Gastrocnemius medialis (tissue), 4 donors: ENCODE data around the gene ASTN2. TPM values are rescaled to one million over a fixed set of nuclear protein-coding genes. Genes with fewer than 3 reads are reported as not detected.

ENCODE experiments used
- ATAC-seq, 2 donors: fragments of 150-250 bp; one replicate each; pipeline ENCODE4 v1.9.1; 2016
- DNase-seq, 2 donors: peaks; one replicate each; pipeline ENCODE4 v3.0.0-alpha.2; 2019
- H3K27ac ChIP-seq, 4 donors: fragments of 200-600 bp; sonication (generic); 1 replicate in 1 of 4; 2 replicates in 3 of 4; pipeline ENCODE4 v1.5.1; 2016 to 2018; ENCODE audit warnings: mild to moderate bottlenecking in 2 of 4, moderate library complexity in 1 of 4
- H3K27me3 ChIP-seq, 3 donors: fragments of 200-600 bp; sonication (generic) in 2 of 3; 1 replicate in 1 of 3; 2 replicates in 2 of 3; pipeline versions ENCODE4 v1.5.1 to v1.6.0; 2016 to 2019; ENCODE audit warnings: mild to moderate bottlenecking in 1 of 3, moderate library complexity in 1 of 3
- H3K36me3 ChIP-seq, 2 donors: fragments of 200-600 bp; sonication (generic) in 1 of 2; one replicate each; pipeline ENCODE4 v1.5.1; 2017 to 2018
- H3K4me1 ChIP-seq, 2 donors: fragments of 200-600 bp; sonication (generic) in 1 of 2; one replicate each; pipeline ENCODE4 v1.5.1; 2016 to 2017; ENCODE audit warnings: mild to moderate bottlenecking in 2 of 2
- H3K4me3 ChIP-seq, 4 donors: fragments of 200-600 bp; sonication (generic) in 3 of 4; 1 replicate in 1 of 4; 2 replicates in 3 of 4; pipeline ENCODE4 v1.5.1; 2016 to 2019; ENCODE audit warnings: mild to moderate bottlenecking in 2 of 4
- H3K9me3 ChIP-seq, 3 donors: fragments of 200-600 bp; sonication (generic) in 2 of 3; 1 replicate in 1 of 3; 2 replicates in 2 of 3; pipeline ENCODE4 v1.5.1; 2016 to 2019
- POLR2A ChIP-seq, 2 donors: fragments of 450-650 bp; IDR thresholded peaks; one replicate each; pipeline ENCODE4 v1.6.1; 2017; ENCODE audit warnings: antibody characterized with exemption in 2 of 2, mild to moderate bottlenecking in 2 of 2, moderate library complexity in 2 of 2
- in situ Hi-C, 4 donors: fragments of 200-750 bp; cut with MboI; loops; one replicate each; pipeline versions ENCODE4 v1.15.0 to v1.8.0; 2017; ENCODE audit warnings: low sequenced_read_pairs in 4 of 4
- intact Hi-C: fragments of 100-400 bp; cut with DNase I; formaldehyde crosslinking; loops from one replicate; pipeline ENCODE4 v1.15.1; 2023; ENCODE audit warnings: low total_unique reads
- total RNA-seq, 4 donors: library from RNA; depleted of rRNA; stranded (reverse); fragments of >200 nt; gene quantifications; one replicate each; pipeline versions ENCODE4 v1.1.0 to v1.2.3, GENCODE V29; 2016
- TF ChIP-seq, protein P1 (sequence below), 5 experiments: fragments of 450-650 bp in 3 of 5; fragments of 200-600 bp in 2 of 5; sonication (generic) in 2 of 5; IDR thresholded peaks in 4 of 5; conservative IDR thresholded peaks in 1 of 5; 1 replicate in 4 of 5; 2 replicates in 1 of 5; pipeline ENCODE4 v1.5.1; 2016 to 2019; ENCODE audit warnings: antibody characterized with exemption in 5 of 5, mild to moderate bottlenecking in 3 of 5, moderate library complexity in 3 of 5

The ASTN2 gene
- total RNA-seq, 4 donors from 2014 or later, result 2.5 to 4.6 (median 3.7) TPM

DNA sequence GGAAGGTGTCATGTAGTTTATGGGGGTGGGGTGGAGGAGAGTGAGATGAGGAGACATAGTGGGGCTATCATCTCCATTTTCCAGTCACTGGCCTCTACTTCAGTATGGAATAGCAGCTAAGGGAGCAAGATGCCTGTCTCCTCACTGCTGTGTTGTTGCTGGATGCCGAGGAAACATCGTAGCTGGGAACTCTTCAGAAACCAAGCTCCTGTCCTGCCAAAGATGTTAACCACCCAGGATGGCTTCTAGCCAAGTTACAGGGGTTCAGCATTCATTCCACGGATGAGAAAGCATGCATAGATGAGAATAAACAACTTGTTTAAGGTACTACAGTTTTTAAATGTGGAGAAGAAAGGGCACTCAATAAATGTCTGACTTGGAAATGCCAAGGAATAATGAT is 226.5 kb downstream of the ASTN2 start:
- no peaks in the 10 kb centered on the region for H3K9me3 ChIP-seq
- TF ChIP-seq, protein P1, sequence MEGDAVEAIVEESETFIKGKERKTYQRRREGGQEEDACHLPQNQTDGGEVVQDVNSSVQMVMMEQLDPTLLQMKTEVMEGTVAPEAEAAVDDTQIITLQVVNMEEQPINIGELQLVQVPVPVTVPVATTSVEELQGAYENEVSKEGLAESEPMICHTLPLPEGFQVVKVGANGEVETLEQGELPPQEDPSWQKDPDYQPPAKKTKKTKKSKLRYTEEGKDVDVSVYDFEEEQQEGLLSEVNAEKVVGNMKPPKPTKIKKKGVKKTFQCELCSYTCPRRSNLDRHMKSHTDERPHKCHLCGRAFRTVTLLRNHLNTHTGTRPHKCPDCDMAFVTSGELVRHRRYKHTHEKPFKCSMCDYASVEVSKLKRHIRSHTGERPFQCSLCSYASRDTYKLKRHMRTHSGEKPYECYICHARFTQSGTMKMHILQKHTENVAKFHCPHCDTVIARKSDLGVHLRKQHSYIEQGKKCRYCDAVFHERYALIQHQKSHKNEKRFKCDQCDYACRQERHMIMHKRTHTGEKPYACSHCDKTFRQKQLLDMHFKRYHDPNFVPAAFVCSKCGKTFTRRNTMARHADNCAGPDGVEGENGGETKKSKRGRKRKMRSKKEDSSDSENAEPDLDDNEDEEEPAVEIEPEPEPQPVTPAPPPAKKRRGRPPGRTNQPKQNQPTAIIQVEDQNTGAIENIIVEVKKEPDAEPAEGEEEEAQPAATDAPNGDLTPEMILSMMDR (IDR thresholded peaks at IDR 0.05 in 4 of 5, conservative IDR thresholded peaks at IDR 0.05 in 1 of 5), result no peak
- TF ChIP-seq POLR2A (IDR thresholded peaks at IDR 0.05), result no peak
- in situ Hi-C loops, result loop anchor here in 1 of 4 donors (25.0 kb wide), 1 partner anchor 99 kb away; no protein-coding TSS in a partner anchor

DNA sequence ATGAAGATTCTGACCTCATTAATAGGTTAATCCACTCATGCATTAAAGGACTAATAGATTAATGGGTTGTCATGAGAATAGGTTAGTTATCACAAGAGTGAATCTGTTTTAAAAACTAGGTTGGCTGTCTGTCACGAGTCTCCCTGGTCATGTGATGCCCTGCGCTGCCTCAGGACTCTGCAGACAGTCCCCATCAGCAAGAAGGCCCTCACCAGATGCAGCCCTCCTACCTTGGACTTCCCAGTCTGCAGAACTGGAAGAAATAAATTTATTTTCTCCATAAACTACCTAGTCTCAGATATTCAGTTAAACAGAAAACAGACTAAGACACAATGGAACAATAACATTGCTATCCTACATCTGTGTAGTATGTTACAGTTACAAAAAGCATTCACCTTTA is 227.4 kb downstream of the ASTN2 start:
- Histone ChIP-seq H3K27me3 (no peaks in the 10 kb centered on the region), H3K4me1 (no peaks in the 10 kb centered on the region), H3K9me3 (no peaks in the 10 kb centered on the region), H3K27ac (no peak overlapping the region), H3K4me3 (no peak overlapping the region), H3K36me3 (no peaks in the 10 kb centered on the region)
- intact Hi-C loops (no loop called here), in situ Hi-C loops (loop anchor here in 1 of 4 donors (25.0 kb wide), 1 partner anchor 100 kb away; no protein-coding TSS in a partner anchor)
- no peak for TF ChIP-seq POLR2A (IDR thresholded peaks at IDR 0.05)
- TF ChIP-seq, protein P1 (IDR thresholded peaks at IDR 0.05 in 4 of 5, conservative IDR thresholded peaks at IDR 0.05 in 1 of 5), result no peak
- DNase-seq (no peak), ATAC-seq (no peak)

More for the DNA sequence above, 226.5 kb downstream of the ASTN2 start:
- Histone ChIP-seq H3K36me3 (no peaks in the 10 kb centered on the region), H3K27me3 (no peaks in the 10 kb centered on the region), H3K4me3 (no peak overlapping the region), H3K27ac (no peak overlapping the region), H3K4me1 (no peaks in the 10 kb centered on the region)
- intact Hi-C loops, result no loop called here
- DNase-seq, result no peak
- no peak for ATAC-seq

DNA sequence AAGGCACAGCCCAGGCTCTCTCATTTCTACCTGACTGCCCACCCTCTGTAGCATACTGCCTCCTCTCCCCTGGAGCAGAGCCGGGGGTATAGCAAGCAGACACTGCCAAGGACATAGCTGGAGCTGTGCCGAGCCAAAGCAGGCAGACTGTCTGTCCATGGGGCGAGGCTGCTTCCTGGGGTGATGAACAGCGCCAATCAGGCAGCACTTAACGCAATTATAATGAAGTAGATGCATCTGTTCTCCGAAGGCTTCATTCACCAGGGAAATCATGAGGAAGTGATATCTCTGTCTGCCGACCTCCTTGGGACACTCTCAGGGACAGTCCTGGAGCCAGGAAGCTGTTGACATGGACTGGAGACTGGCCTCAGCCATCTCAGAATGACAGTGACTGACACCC is 230.7 kb downstream of the ASTN2 start:
- no peak overlapping the region for H3K4me3 ChIP-seq
- TF ChIP-seq, protein P1 (IDR thresholded peaks at IDR 0.05 in 4 of 5, conservative IDR thresholded peaks at IDR 0.05 in 1 of 5), result no peak
- TF ChIP-seq POLR2A (IDR thresholded peaks at IDR 0.05), result no peak
- H3K4me1 ChIP-seq, result no peaks in the 10 kb centered on the region
- in situ Hi-C loops, result loop anchor here in 1 of 4 donors (25.0 kb wide), 1 partner anchor 103 kb away; no protein-coding TSS in a partner anchor
- no peak for DNase-seq
- H3K27me3 ChIP-seq, result no peaks in the 10 kb centered on the region
- ATAC-seq, result no peak
- intact Hi-C loops, result no loop called here
- no peaks in the 10 kb centered on the region for H3K9me3 ChIP-seq
- no peaks in the 10 kb centered on the region for H3K36me3 ChIP-seq
- H3K27ac ChIP-seq, result no peak overlapping the region

DNA sequence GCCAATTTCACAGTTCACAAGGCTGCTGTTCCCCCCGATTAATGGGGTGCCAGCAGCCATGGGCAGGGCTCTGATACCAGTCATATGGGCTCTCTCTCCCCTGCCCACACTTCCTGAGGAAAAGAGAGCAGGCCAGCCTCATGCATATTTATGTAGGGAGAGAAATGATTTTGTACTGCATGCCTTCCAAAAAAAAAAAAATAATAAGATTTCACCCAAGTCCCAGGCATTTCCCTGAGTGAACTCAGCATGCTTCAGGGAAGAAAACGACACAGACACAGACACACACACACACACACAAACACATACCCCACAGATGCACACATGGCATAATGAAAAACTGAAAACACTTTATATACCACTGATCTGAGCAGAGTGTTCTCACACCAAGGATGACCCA is 232.8 kb downstream of the ASTN2 start:
- in situ Hi-C loops (loop anchor here in 1 of 4 donors (25.0 kb wide), 1 partner anchor 105 kb away; no protein-coding TSS in a partner anchor), intact Hi-C loops (no loop called here)
- Histone ChIP-seq H3K27ac (no peak overlapping the region), H3K36me3 (no peaks in the 10 kb centered on the region), H3K4me3 (no peak overlapping the region), H3K27me3 (no peaks in the 10 kb centered on the region), H3K9me3 (no peaks in the 10 kb centered on the region), H3K4me1 (no peaks in the 10 kb centered on the region)
- DNase-seq (no peak), ATAC-seq (no peak)
- TF ChIP-seq, protein P1 (IDR thresholded peaks at IDR 0.05 in 4 of 5, conservative IDR thresholded peaks at IDR 0.05 in 1 of 5), result no peak
- TF ChIP-seq POLR2A (IDR thresholded peaks at IDR 0.05), result no peak
